ENCODE measurements around the gene PRKCZ. TPM values are rescaled to one million over a fixed set of nuclear protein-coding genes. Genes with fewer than 3 reads are reported as not detected.
A peak's percentile ranks its signal among the peaks of the same experiment; 100 is the strongest.

Gene PRKCZ
- total and polyA plus RNA-seq, 2 experiments from 2014 or later: 26.2 to 36.9 TPM

DNA sequence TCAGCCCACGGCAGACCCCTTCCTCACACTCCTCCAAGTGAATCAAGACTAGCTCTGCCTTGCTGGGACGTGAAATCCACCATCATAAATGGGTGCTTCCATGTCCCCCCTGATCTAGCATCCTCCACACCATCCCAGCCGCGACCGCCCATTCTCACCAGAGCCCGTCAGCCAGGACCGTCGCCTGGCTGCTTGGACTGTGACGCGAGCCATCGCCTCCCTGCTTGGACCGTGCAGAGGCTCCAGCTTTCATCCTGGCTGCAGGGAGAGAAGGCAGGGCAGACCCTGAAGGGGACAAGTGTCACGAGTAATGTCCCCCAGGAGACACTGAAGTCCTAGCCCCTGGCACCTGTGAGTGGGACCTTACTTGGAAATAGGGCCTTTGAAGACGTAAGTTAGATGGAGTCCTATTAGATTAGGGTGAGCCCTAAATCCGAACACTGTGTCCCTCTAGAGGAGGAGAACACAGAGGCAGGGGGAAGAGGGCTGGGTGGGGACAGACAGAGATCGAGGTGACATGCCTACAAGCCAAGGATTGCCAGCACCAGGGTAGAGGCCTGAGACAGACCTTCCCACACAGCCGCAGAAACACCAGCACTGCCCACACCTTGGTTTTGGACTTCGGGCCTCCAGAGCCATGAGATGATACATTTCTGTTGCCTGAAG is 12.8 kb upstream of the PRKCZ start (continued):
- TF ChIP-seq, protein P1, sequence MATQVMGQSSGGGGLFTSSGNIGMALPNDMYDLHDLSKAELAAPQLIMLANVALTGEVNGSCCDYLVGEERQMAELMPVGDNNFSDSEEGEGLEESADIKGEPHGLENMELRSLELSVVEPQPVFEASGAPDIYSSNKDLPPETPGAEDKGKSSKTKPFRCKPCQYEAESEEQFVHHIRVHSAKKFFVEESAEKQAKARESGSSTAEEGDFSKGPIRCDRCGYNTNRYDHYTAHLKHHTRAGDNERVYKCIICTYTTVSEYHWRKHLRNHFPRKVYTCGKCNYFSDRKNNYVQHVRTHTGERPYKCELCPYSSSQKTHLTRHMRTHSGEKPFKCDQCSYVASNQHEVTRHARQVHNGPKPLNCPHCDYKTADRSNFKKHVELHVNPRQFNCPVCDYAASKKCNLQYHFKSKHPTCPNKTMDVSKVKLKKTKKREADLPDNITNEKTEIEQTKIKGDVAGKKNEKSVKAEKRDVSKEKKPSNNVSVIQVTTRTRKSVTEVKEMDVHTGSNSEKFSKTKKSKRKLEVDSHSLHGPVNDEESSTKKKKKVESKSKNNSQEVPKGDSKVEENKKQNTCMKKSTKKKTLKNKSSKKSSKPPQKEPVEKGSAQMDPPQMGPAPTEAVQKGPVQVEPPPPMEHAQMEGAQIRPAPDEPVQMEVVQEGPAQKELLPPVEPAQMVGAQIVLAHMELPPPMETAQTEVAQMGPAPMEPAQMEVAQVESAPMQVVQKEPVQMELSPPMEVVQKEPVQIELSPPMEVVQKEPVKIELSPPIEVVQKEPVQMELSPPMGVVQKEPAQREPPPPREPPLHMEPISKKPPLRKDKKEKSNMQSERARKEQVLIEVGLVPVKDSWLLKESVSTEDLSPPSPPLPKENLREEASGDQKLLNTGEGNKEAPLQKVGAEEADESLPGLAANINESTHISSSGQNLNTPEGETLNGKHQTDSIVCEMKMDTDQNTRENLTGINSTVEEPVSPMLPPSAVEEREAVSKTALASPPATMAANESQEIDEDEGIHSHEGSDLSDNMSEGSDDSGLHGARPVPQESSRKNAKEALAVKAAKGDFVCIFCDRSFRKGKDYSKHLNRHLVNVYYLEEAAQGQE (IDR thresholded peaks at IDR 0.05; ENCODE audit: unreplicated experiment): no peak

DNA sequence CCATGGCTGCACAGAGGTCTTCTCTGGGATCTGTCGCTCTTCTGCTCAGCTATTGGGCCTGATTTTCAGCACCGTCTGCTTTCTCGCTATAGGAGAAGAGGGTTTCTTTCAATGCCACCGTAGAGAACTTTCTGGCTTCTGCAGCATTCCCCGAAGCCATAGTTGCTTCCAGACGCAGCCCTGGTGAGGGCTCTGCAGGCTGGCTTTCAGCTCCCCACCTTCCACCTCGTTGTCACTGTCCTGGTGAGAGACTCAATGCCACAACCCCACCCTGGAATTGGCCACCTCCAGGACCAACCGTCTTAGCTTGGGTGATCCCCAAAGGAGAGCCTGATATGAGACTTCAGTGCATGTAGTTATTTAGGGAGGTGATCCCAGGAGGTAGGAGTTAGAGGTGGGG is 12.0 kb upstream of the PRKCZ start:
- no peak for TF ChIP-seq EZH2 (IDR thresholded peaks at IDR 0.05; ENCODE audit: low read depth, unreplicated experiment)
- TF ChIP-seq, protein P1 (IDR thresholded peaks at IDR 0.05; ENCODE audit: unreplicated experiment): no peak
- TF ChIP-seq, protein P2, sequence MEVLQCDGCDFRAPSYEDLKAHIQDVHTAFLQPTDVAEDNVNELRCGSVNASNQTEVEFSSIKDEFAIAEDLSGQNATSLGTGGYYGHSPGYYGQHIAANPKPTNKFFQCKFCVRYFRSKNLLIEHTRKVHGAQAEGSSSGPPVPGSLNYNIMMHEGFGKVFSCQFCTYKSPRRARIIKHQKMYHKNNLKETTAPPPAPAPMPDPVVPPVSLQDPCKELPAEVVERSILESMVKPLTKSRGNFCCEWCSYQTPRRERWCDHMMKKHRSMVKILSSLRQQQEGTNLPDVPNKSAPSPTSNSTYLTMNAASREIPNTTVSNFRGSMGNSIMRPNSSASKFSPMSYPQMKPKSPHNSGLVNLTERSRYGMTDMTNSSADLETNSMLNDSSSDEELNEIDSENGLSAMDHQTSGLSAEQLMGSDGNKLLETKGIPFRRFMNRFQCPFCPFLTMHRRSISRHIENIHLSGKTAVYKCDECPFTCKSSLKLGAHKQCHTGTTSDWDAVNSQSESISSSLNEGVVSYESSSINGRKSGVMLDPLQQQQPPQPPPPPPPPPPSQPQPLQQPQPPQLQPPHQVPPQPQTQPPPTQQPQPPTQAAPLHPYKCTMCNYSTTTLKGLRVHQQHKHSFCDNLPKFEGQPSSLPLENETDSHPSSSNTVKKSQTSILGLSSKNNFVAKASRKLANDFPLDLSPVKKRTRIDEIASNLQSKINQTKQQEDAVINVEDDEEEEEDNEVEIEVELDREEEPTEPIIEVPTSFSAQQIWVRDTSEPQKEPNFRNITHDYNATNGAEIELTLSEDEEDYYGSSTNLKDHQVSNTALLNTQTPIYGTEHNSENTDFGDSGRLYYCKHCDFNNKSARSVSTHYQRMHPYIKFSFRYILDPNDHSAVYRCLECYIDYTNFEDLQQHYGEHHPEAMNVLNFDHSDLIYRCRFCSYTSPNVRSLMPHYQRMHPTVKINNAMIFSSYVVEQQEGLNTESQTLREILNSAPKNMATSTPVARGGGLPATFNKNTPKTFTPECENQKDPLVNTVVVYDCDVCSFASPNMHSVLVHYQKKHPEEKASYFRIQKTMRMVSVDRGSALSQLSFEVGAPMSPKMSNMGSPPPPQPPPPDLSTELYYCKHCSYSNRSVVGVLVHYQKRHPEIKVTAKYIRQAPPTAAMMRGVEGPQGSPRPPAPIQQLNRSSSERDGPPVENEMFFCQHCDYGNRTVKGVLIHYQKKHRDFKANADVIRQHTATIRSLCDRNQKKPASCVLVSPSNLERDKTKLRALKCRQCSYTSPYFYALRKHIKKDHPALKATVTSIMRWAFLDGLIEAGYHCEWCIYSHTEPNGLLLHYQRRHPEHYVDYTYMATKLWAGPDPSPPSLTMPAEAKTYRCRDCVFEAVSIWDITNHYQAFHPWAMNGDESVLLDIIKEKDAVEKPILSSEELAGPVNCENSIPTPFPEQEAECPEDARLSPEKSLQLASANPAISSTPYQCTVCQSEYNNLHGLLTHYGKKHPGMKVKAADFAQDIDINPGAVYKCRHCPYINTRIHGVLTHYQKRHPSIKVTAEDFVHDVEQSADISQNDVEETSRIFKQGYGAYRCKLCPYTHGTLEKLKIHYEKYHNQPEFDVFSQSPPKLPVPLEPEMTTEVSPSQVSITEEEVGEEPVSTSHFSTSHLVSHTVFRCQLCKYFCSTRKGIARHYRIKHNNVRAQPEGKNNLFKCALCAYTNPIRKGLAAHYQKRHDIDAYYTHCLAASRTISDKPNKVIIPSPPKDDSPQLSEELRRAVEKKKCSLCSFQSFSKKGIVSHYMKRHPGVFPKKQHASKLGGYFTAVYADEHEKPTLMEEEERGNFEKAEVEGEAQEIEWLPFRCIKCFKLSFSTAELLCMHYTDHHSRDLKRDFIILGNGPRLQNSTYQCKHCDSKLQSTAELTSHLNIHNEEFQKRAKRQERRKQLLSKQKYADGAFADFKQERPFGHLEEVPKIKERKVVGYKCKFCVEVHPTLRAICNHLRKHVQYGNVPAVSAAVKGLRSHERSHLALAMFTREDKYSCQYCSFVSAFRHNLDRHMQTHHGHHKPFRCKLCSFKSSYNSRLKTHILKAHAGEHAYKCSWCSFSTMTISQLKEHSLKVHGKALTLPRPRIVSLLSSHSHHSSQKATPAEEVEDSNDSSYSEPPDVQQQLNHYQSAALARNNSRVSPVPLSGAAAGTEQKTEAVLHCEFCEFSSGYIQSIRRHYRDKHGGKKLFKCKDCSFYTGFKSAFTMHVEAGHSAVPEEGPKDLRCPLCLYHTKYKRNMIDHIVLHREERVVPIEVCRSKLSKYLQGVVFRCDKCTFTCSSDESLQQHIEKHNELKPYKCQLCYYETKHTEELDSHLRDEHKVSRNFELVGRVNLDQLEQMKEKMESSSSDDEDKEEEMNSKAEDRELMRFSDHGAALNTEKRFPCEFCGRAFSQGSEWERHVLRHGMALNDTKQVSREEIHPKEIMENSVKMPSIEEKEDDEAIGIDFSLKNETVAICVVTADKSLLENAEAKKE (CRISPR knock-in tag; IDR thresholded peaks at IDR 0.05): no peak
- TF ChIP-seq POLR2AphosphoS5 (IDR thresholded peaks at IDR 0.05; ENCODE audit: low read depth): no peak
- TF ChIP-seq EZH2phosphoT487 (IDR thresholded peaks at IDR 0.05; ENCODE audit: unreplicated experiment): no peak
- no peak for TF ChIP-seq CREB1 (CRISPR knock-in tag; IDR thresholded peaks at IDR 0.05; ENCODE audit: low read depth)
- peak; percentile 77 for TF ChIP-seq ZNF331 (CRISPR knock-in tag; IDR thresholded peaks at IDR 0.05; ENCODE audit: low read depth)
- TF ChIP-seq, protein P3, sequence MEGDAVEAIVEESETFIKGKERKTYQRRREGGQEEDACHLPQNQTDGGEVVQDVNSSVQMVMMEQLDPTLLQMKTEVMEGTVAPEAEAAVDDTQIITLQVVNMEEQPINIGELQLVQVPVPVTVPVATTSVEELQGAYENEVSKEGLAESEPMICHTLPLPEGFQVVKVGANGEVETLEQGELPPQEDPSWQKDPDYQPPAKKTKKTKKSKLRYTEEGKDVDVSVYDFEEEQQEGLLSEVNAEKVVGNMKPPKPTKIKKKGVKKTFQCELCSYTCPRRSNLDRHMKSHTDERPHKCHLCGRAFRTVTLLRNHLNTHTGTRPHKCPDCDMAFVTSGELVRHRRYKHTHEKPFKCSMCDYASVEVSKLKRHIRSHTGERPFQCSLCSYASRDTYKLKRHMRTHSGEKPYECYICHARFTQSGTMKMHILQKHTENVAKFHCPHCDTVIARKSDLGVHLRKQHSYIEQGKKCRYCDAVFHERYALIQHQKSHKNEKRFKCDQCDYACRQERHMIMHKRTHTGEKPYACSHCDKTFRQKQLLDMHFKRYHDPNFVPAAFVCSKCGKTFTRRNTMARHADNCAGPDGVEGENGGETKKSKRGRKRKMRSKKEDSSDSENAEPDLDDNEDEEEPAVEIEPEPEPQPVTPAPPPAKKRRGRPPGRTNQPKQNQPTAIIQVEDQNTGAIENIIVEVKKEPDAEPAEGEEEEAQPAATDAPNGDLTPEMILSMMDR (conservative IDR thresholded peaks at IDR 0.05; ENCODE audit: low read depth in 2 of 2): no peak
- H3K27me3 ChIP-seq (ENCODE audit: insufficient read depth): no peaks in the 10 kb centered on the region
- no peaks in the 10 kb centered on the region for H3K36me3 ChIP-seq (ENCODE audit: insufficient read depth)
- no peak for ATAC-seq
- H4K20me1 ChIP-seq (replicated peaks; ENCODE audit: insufficient read depth): no peaks in the 10 kb centered on the region
- H3K4me2 ChIP-seq: no peak overlapping the region
- H3K4me1 Mint-ChIP-seq: 0 out of 3 replicates have a peak, but pooled peaks cover 2% of the 10 kb centered on the region
- H3K4me3 Mint-ChIP-seq: no peak overlapping the region
- H3K79me2 ChIP-seq (replicated peaks; ENCODE audit: insufficient read depth): no peaks in the 10 kb centered on the region
- H3K36me3 Mint-ChIP-seq (ENCODE audit: low read depth): no peaks in the 10 kb centered on the region
- no peaks in the 10 kb centered on the region for H3K9me2 ChIP-seq (ENCODE audit: insufficient read depth)
- H3F3A ChIP-seq (replicated peaks; ENCODE audit: low read depth): no peaks in the 10 kb centered on the region
- no peak overlapping the region for H3K27ac ChIP-seq (ENCODE audit: low read depth)
- no peak overlapping the region for H2AFZ ChIP-seq
- peaks cover 5% of the 10 kb centered on the region for H3K27me3 Mint-ChIP-seq (ENCODE audit: insufficient read depth, low read depth, poor library complexity)
- H3K4me1 ChIP-seq (ENCODE audit: insufficient read depth): no peaks in the 10 kb centered on the region
- H3K27ac Mint-ChIP-seq: no peak overlapping the region
- no peaks in the 10 kb centered on the region; the same call in 2 of the 3 replicates for H3K9me3 Mint-ChIP-seq
- no peak for DNase-seq (ENCODE audit: low spot score)
- H3K4me3 ChIP-seq: no peak overlapping the region
